AG10803 (cell line): ENCODE results near the gene SORBS1.

Experiments used
- DNase-seq: peaks from one replicate; pipeline ENCODE4 v3.0.0; 2010; ENCODE audit warnings: low read depth
- H3K4me3 ChIP-seq: 2 replicates; pipeline ENCODE4 v1.5.1; 2011; ENCODE audit warnings: mild to moderate bottlenecking, low read length, control low read depth
- TF ChIP-seq, protein P1 (sequence below): conservative IDR thresholded peaks from 2 replicates; pipeline ENCODE4 v1.5.1; 2011; ENCODE audit warnings: mild to moderate bottlenecking, low read length, control low read depth, inconsistent platforms

SORBS1 gene

GRCh38 chr10:95395947-95396449, 165.2 kb downstream of the SORBS1 start:
- DNase-seq, result no peak
- H3K4me3 ChIP-seq, result no peak overlapping the region
- TF ChIP-seq, protein P1, sequence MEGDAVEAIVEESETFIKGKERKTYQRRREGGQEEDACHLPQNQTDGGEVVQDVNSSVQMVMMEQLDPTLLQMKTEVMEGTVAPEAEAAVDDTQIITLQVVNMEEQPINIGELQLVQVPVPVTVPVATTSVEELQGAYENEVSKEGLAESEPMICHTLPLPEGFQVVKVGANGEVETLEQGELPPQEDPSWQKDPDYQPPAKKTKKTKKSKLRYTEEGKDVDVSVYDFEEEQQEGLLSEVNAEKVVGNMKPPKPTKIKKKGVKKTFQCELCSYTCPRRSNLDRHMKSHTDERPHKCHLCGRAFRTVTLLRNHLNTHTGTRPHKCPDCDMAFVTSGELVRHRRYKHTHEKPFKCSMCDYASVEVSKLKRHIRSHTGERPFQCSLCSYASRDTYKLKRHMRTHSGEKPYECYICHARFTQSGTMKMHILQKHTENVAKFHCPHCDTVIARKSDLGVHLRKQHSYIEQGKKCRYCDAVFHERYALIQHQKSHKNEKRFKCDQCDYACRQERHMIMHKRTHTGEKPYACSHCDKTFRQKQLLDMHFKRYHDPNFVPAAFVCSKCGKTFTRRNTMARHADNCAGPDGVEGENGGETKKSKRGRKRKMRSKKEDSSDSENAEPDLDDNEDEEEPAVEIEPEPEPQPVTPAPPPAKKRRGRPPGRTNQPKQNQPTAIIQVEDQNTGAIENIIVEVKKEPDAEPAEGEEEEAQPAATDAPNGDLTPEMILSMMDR, result no peak

DNA sequence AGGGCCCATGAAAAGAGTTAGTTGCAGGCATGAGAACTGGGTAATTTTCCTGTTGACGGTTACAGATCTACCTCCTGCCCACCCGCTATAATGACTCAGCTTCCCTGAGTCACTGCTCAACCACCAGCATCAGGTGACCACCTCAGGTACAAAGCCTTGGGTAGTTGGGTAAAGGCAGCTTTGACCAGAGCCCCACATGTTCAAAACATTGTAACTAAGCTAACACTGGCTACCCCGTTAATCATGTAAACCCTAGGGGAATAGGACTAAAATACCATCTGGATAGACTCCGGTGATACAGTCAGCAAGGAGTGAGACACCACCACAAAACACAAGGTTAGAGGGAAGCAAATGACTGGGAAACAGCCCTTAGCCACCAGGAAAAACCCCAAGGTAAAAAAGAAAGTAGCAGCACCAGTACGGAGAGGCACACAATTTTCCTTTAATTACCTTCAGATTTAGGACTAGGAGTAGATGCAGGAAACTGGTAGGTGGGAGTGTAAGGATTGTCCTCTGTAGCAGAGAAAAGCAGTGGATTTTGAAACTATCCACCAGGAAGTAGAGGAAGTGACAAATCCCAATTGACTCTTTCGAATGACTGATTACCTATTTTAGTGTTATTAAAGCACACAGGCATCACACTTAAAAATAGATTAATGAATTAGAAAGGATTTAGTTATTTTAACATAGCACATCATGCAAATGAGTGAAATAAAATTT, 166.8 kb downstream of the SORBS1 start:
- no peak overlapping the region for H3K4me3 ChIP-seq

DNA sequence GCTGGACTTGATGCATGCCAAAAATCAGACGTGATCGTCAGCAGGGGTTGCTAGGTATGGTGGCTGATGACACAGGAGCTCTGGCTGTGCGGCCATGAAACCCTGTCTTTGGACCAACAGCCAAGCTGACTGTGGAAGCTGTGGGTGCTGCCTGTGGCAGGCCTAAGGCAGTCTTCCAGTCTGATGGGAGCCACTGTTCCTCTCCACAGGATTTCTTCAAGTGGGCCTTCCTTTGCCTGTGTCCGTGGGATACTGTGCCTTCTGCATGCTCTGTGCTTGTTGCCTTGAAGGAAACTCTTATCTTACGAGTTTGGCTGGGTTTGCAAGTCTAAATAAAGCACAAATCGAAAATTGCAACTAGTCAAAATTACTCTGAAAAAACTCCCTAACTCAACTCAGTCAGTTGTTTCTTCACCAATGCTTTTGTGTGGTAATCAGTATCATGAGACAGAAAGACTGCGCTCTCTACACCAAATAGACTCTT, 168.4 kb downstream of the SORBS1 start:
- DNase-seq, result no peak
- no peak overlapping the region for H3K4me3 ChIP-seq
- TF ChIP-seq, protein P1, result no peak

More for the DNA sequence above, 166.8 kb downstream of the SORBS1 start:
- TF ChIP-seq, protein P1, result no peak
- DNase-seq, result no peak

DNA sequence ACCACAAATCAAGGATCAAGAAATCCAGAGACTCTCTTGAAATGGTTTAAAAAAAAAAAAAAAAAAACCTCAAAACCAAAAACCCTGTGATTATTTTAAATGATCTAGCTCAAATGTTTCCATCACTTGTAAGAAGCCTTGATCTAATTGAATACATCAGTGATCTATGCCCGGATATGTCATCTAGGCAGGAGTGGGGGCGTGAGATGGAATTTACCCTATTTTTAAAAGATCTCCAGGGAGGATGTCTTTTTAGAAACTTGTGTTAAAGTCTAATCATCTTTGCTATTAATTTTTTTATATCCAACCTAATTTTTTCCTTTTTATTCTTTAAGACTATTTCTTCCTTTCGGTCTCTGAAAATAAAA, 169.0 kb downstream of the SORBS1 start:
- no peak overlapping the region for H3K4me3 ChIP-seq
- DNase-seq, result no peak
- TF ChIP-seq, protein P1, result no peak

DNA sequence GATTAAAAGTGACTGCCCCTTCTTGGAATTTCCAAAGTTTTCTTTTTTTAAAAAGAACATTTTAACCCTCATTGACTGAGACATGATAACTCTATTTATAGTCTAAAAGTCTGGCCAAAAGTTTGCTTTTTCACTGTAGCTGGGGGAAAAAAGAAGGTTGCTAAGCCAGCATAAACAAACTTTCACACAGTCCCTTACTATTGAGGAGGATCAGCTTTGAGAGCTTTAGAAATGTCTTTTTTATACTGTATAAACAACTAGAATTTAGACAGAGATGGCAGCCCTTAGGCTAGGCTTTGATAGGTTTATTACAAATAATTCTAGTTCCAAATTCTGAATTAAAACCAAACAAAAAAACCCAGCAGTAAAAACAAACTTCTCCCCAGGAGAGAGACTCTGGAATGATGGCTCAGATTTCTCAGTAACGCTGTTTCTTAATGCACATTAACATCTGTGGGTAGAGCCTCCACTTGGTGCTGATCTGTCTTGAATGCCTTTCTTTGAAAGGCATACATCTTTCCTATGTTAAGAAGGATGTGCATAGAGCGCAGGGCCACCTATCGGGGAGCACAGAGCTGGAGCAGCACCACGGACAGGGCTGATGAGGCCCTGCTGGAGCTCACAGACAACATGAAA, 169.5 kb downstream of the SORBS1 start:
- TF ChIP-seq, protein P1, result peak; percentile 19

DNA sequence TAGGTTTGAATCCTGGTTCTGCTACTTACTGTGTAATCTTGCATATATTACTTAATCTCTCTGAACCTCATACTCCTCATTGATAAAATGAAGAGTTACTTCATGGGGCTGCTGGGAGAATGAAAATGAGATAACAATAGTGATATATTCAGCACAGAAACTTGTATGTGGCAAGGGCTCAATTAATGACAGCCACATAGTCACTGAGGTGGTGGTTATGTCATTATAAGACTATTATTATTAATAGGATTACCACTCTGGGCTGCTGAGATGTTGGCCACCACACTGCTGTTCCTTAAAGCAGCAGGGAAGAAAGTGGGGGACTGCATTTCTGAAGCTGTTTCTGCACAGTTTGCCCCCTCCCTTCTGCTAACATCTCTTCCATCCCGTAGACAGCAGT, 170.0 kb downstream of the SORBS1 start:
- DNase-seq, result no peak
- TF ChIP-seq, protein P1, result no peak

More for the DNA sequence above, 169.5 kb downstream of the SORBS1 start:
- no peak overlapping the region for H3K4me3 ChIP-seq
- peak; percentile 29 for DNase-seq

DNA sequence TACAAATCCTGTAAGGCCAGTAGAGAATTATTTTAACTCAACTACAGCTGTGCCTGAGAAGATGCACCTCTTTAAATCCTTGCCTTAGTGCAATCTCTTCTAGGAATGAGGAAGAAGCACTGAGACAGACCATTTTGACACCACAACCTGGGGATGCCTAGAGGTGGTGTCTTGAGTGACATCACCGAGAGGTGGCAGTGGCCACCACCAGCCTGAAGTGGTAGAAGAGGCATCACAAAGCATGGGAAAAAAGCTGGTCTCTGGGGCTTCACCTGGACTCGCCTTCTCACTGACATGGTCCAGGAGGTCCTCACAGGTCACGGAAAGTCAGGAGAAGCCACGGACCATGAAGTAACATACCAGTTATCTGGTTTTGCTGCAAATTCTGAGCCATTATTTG, 171.2 kb downstream of the SORBS1 start:
- no peak overlapping the region for H3K4me3 ChIP-seq
- DNase-seq, result no peak
- TF ChIP-seq, protein P1, result no peak

More for the DNA sequence above, 170.0 kb downstream of the SORBS1 start:
- H3K4me3 ChIP-seq, result no peak overlapping the region
